IMR-90 (cell line): ENCODE results near the gene PTGR3. TPM values are rescaled to one million over a fixed set of nuclear protein-coding genes. Genes with fewer than 3 reads are reported as not detected.

Experiments used
- ATAC-seq: fragments of 200-7000 bp; cut with Tn5 transposase; 2 replicates; pipeline ENCODE4 v1.9.1; 2020; ENCODE audit warnings: low read depth, mild to moderate bottlenecking, moderate library complexity
- BruUV-seq: library from RNA; stranded (reverse); fragments of 400-500 nt; replicated peaks from 2 replicates; lab custom pipeline; 2021; lab: Mats Ljungman, UMichigan
- CTCF ChIA-PET: fragments of 300-600 bp; formaldehyde crosslinking; extraction: SDS; loops from one replicate; lab custom pipeline; 2021; ENCODE audit warnings: antibody characterized with exemption; lab: Yijun Ruan, JAX
- POLR2A ChIA-PET: fragments of 300-600 bp; sonication (Branson Sonifier 250); formaldehyde crosslinking; loops from one replicate; lab custom pipeline; 2022; ENCODE audit warnings: antibody characterized with exemption; ENCODE audit not compliant: unreplicated experiment; lab: Charles Lee
- DNase-seq: peaks from one replicate; pipeline ENCODE4 v3.0.0; 2013
- H2AFZ ChIP-seq: replicated peaks from 2 replicates; pipeline ENCODE3; 2013; ENCODE audit warnings: low read length, mild to moderate bottlenecking; ENCODE audit not compliant: poor library complexity
- H2AK5ac ChIP-seq: 2 replicates; pipeline ENCODE4 v1.6.1; 2013; ENCODE audit warnings: low read depth, low read length, inconsistent platforms
- H2AK9ac ChIP-seq: replicated peaks from 2 replicates; pipeline ENCODE3; 2013; ENCODE audit warnings: mild to moderate bottlenecking, low read depth, low read length, moderate library complexity; ENCODE audit not compliant: poor library complexity
- H2BK120ac ChIP-seq: 2 replicates; pipeline ENCODE4 v1.6.1; 2013; ENCODE audit warnings: low read depth, low read length, inconsistent platforms
- H2BK15ac ChIP-seq: 3 replicates; pipeline ENCODE4 v1.6.1; 2013; ENCODE audit warnings: low read depth, low read length, inconsistent platforms
- H2BK20ac ChIP-seq: 2 replicates; pipeline ENCODE4 v1.6.1; 2013; ENCODE audit warnings: low read depth, mild to moderate bottlenecking, inconsistent platforms, low read length, moderate library complexity
- H2BK5ac ChIP-seq: 2 replicates; pipeline ENCODE4 v1.6.1; 2013; ENCODE audit warnings: mild to moderate bottlenecking, low read depth, low read length, inconsistent platforms; ENCODE audit not compliant: poor library complexity, severe bottlenecking
- H3K14ac ChIP-seq: replicated peaks from 2 replicates; pipeline ENCODE4 v1.6.1; 2013; ENCODE audit warnings: low read depth, low read length, inconsistent platforms
- H3K18ac ChIP-seq: 2 replicates; pipeline ENCODE4 v1.6.1; 2013; ENCODE audit warnings: low read depth, low read length, control low read depth
- H3K23ac ChIP-seq: 2 replicates; pipeline ENCODE4 v1.6.1; 2013; ENCODE audit warnings: low read depth, low read length, inconsistent platforms
- H3K27ac ChIP-seq: 2 replicates; pipeline ENCODE4 v1.5.1; 2013; ENCODE audit warnings: mild to moderate bottlenecking, control low read depth, low read length; ENCODE audit not compliant: insufficient read depth
- H3K27me3 ChIP-seq: 2 replicates; pipeline ENCODE4 v1.6.1; 2013; ENCODE audit warnings: low read length; ENCODE audit not compliant: control insufficient read depth, insufficient read depth
- H3K36me3 ChIP-seq: 2 replicates; pipeline ENCODE4 v1.6.1; 2013; ENCODE audit warnings: low read length, mixed read lengths; ENCODE audit not compliant: control insufficient read depth, insufficient read depth
- H3K4ac ChIP-seq: 2 replicates; pipeline ENCODE4 v1.6.1; 2013; ENCODE audit warnings: low read depth, low read length, inconsistent platforms
- H3K4me1 ChIP-seq: 2 replicates; pipeline ENCODE4 v1.6.1; 2013; ENCODE audit warnings: low read length, mixed read lengths; ENCODE audit not compliant: control insufficient read depth, insufficient read depth
- H3K4me2 ChIP-seq: 2 replicates; pipeline ENCODE4 v1.6.1; 2013; ENCODE audit warnings: low read depth, mild to moderate bottlenecking, control low read depth, low read length, moderate library complexity
- H3K4me3 ChIP-seq: 2 replicates; pipeline ENCODE4 v1.5.1; 2013; ENCODE audit warnings: low read depth, mild to moderate bottlenecking, control low read depth, low read length, moderate library complexity; ENCODE audit not compliant: insufficient read depth
- H3K56ac ChIP-seq: 2 replicates; pipeline ENCODE4 v1.6.1; 2013; ENCODE audit warnings: low read length, inconsistent platforms; ENCODE audit not compliant: insufficient read depth; ENCODE audit errors: extremely low read depth
- H3K79me1 ChIP-seq, 2 experiments: 2 replicates each; pipeline ENCODE4 v1.6.1; 2013; ENCODE audit warnings: low read length in 2 of 2, inconsistent platforms in 1 of 2, low read depth in 1 of 2
- H3K9ac ChIP-seq: 2 replicates; pipeline ENCODE4 v1.6.1; 2013; ENCODE audit warnings: low read depth, low read length, control low read depth
- H3K9me1 ChIP-seq: 2 replicates; pipeline ENCODE4 v1.6.1; 2013; ENCODE audit warnings: low read length, inconsistent platforms; ENCODE audit not compliant: insufficient read depth
- H3K9me3 ChIP-seq: 2 replicates; pipeline ENCODE4 v1.6.1; 2013; ENCODE audit warnings: low read length; ENCODE audit not compliant: control insufficient read depth, insufficient read depth
- H4K20me1 ChIP-seq: 2 replicates; pipeline ENCODE4 v1.6.1; 2013; ENCODE audit warnings: low read length, inconsistent platforms; ENCODE audit not compliant: insufficient read depth
- H4K5ac ChIP-seq: 2 replicates; pipeline ENCODE4 v1.6.1; 2013; ENCODE audit warnings: mild to moderate bottlenecking, low read depth, low read length, control low read depth
- H4K8ac ChIP-seq, 2 experiments: 2 replicates each; pipeline ENCODE4 v1.6.1; 2013; ENCODE audit warnings: low read depth in 2 of 2, low read length in 2 of 2, control low read depth in 1 of 2, inconsistent platforms in 1 of 2
- H4K91ac ChIP-seq: 2 replicates; pipeline ENCODE4 v1.6.1; 2013; ENCODE audit warnings: low read depth, low read length, inconsistent platforms; ENCODE audit not compliant: insufficient read depth
- BHLHE40 ChIP-seq: fragments of 150-350 bp; IDR thresholded peaks from 2 replicates; pipeline ENCODE4 v1.6.1; 2016; ENCODE audit warnings: mild to moderate bottlenecking, low read depth, low read length
- CHD1 ChIP-seq: IDR thresholded peaks from 2 replicates; pipeline ENCODE4 v1.6.1; 2012; ENCODE audit warnings: low read depth, low read length, improper control_type of control experiment
- ELK1 ChIP-seq: fragments of 150-350 bp; IDR thresholded peaks from 2 replicates; pipeline ENCODE4 v1.6.1; 2016; ENCODE audit warnings: low read depth, mild to moderate bottlenecking, low read length, moderate library complexity, borderline replicate concordance
- FOS ChIP-seq: fragments of 150-350 bp; IDR thresholded peaks from 2 replicates; pipeline ENCODE4 v1.6.1; 2016; ENCODE audit warnings: low read depth, low read length
- MAFK ChIP-seq: IDR thresholded peaks from 2 replicates; pipeline ENCODE4 v1.6.1; 2012; ENCODE audit warnings: low read depth, low read length, improper control_type of control experiment
- MXI1 ChIP-seq: IDR thresholded peaks from 2 replicates; pipeline ENCODE4 v1.6.1; 2012; ENCODE audit warnings: low read depth, mild to moderate bottlenecking, low read length, moderate library complexity, borderline replicate concordance
- NFE2L2 ChIP-seq: fragments of 150-350 bp; IDR thresholded peaks from 2 replicates; pipeline ENCODE4 v1.6.1; 2016; ENCODE audit warnings: low read depth, mild to moderate bottlenecking, low read length
- POLR2A ChIP-seq: IDR thresholded peaks from 2 replicates; pipeline ENCODE4 v1.6.1; 2012; ENCODE audit warnings: mild to moderate bottlenecking, low read depth, low read length
- RAD21 ChIP-seq: IDR thresholded peaks from 2 replicates; pipeline ENCODE4 v1.6.1; 2012; ENCODE audit warnings: low read length, improper control_type of control experiment
- RFX5 ChIP-seq: IDR thresholded peaks from 2 replicates; pipeline ENCODE4 v1.8.0; 2012; ENCODE audit warnings: low read depth, mild to moderate bottlenecking, low read length, moderate library complexity
- SMC3 ChIP-seq: fragments of 150-350 bp; IDR thresholded peaks from 2 replicates; pipeline ENCODE4 v1.6.1; 2016; ENCODE audit warnings: low read depth, mild to moderate bottlenecking, antibody characterized with exemption, low read length, moderate library complexity
- USF2 ChIP-seq: fragments of 150-350 bp; IDR thresholded peaks from 2 replicates; pipeline ENCODE4 v1.6.1; 2017; ENCODE audit warnings: mild to moderate bottlenecking, antibody characterized with exemption, low read length, low read depth
- WGBS, 2 experiments: methylation state at CpG; one replicate each; pipeline versions ENCODE4 v1.1.5 to v1.1.7; 2013; ENCODE audit warnings: missing lambda C conversion rate in 2 of 2; ENCODE audit not compliant: insufficient read length in 1 of 2; ENCODE audit errors: extremely low coverage in 2 of 2; 5-methylcytosine and 5-hydroxymethylcytosine counted together
- dilution Hi-C: fragments of 300-500 bp; cut with HindIII; formaldehyde crosslinking; loops from one replicate; pipeline ENCODE4 v1.14.3; 2018; ENCODE audit warnings: low sequenced_read_pairs; ENCODE audit not compliant: unreplicated experiment
- in situ Hi-C: fragments of 300-500 bp; cut with MboI; formaldehyde crosslinking; loops from 3 replicates; pipeline ENCODE4 v1.14.3; 2019; ENCODE audit warnings: low sequenced_read_pairs, inconsistent platforms, mixed read lengths
- intact Hi-C: fragments of 100-400 bp; cut with micrococcal nuclease; formaldehyde crosslinking; loops from 2 replicates; pipeline ENCODE4 v1.10.0; 2022
- polyA plus RNA-seq, 3 experiments: library from polyadenylated mRNA; depleted of rRNA; stranded (reverse); fragments of >200 nt; gene quantifications; 2 replicates each; pipeline ENCODE4 v1.2.3, GENCODE V29; 2012; ENCODE audit warnings: low replicate concordance in 1 of 3
- total RNA-seq: library from RNA; depleted of rRNA; stranded (reverse); fragments of >200 nt; gene quantifications from 2 replicates; pipeline ENCODE4 v1.2.3, GENCODE V29; 2012

PTGR3 gene
- total and polyA plus RNA-seq, 2 of the 4 experiments (the other 2 are of a cell fraction): 16.1 to 26.4 TPM

GRCh38 chr18:75178376-75178775 lies 30.6 kb downstream of the PTGR3 start:
- H2AK9ac ChIP-seq: no peak overlapping the region
- ChIA-PET POLR2A (no interaction called here), CTCF (no interaction called here)
- no peak overlapping the region for H3K18ac ChIP-seq
- no peak for ATAC-seq
- in situ Hi-C loops (no loop called here), dilution Hi-C loops (no loop called here), intact Hi-C loops (no loop called here)
- H2BK20ac ChIP-seq: no peak overlapping the region
- H3K4me3 ChIP-seq: no peak overlapping the region
- no peak overlapping the region for H3K4me2 ChIP-seq
- no peaks in the 10 kb centered on the region for H4K20me1 ChIP-seq
- no peak for DNase-seq
- no peaks in the 10 kb centered on the region for H3K9me3 ChIP-seq
- no peak overlapping the region for H2BK120ac ChIP-seq
- H3K9me1 ChIP-seq: no peaks in the 10 kb centered on the region
- no peak overlapping the region for H4K91ac ChIP-seq
- no peak overlapping the region for H2BK5ac ChIP-seq
- no peak overlapping the region for H2AK5ac ChIP-seq
- BruUV-seq: no TSS peak
- no peak overlapping the region for H2BK15ac ChIP-seq
- no peak overlapping the region for H3K56ac ChIP-seq
- H3K27me3 ChIP-seq: peaks cover 2% of the 10 kb centered on the region; the same call in 1 of the 2 replicates
- TF ChIP-seq FOS (no peak), MAFK (no peak), RAD21 (no peak), NFE2L2 (no peak), USF2 (no peak), ELK1 (no peak), POLR2A (no peak), CHD1 (no peak), SMC3 (no peak), MXI1 (no peak), RFX5 (no peak), BHLHE40 (no peak)
- H3K4me1 ChIP-seq: no peaks in the 10 kb centered on the region
- H4K5ac ChIP-seq: no peak overlapping the region
- H3K27ac ChIP-seq: no peak overlapping the region
- H3K36me3 ChIP-seq: no peaks in the 10 kb centered on the region
- H2AFZ ChIP-seq: no peak overlapping the region
- no peak overlapping the region for H3K4ac ChIP-seq
- no peak overlapping the region for H4K8ac ChIP-seq
- H3K79me1 ChIP-seq: no peaks in the 10 kb centered on the region
- WGBS, 2 experiments: 100% methylated on average over 2 of the region's 11 CpGs; no CpG with 5 or more reads in 1 of the 2 experiments
- no peak overlapping the region for H3K14ac ChIP-seq
- H3K9ac ChIP-seq: no peak overlapping the region
- no peak overlapping the region for H3K23ac ChIP-seq
